Measurements from ENCODE around the gene ALDH1A2. TPM values are rescaled to one million over a fixed set of nuclear protein-coding genes. Genes with fewer than 3 reads are reported as not detected.
A peak's percentile ranks its signal among the peaks of the same experiment; 100 is the strongest.
"Not testable (repeated sequence)": the region's sequence is repeated elsewhere in the genome, so short reads cannot be mapped to it uniquely, and the experiment has no call there.

The ALDH1A2 gene
- total RNA-seq, 1 donor from 2014 or later: 34.5 TPM

DNA sequence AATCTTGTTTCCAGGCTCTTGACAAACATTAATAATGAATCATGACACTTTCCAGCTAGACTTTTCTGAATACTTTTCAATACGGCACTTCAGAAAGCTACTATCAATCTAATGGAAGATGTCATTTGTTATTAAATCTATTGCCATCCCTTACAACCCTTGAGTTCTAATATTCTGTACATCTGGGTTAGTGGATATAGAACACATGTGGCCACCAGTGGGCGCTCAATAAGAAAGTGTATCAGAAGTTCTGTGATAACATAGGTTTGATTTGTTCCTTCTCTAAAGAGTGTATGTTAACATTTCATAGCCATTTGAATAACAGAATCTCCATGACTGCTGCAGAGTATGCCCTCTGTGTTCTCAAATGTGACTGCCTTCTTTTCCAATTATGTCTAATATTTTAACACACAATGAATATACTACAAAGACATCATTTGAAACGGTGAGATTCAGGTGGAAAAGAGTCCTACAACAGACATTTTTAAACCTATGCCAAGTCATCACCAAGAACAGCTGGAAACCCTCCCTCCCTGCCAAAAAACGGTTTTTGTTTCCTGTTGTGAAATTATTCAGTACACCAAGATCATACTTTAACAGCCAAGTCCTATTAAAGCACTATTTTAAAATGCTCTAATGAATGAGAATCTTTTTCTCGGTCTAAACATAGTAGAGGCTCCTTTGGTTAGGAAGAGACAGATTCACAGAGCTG lies 22.2 kb downstream of the ALDH1A2 start:
- peak; percentile 44 to 67 for DNase-seq (ENCODE audit: low read depth in 2 of 2)

DNA sequence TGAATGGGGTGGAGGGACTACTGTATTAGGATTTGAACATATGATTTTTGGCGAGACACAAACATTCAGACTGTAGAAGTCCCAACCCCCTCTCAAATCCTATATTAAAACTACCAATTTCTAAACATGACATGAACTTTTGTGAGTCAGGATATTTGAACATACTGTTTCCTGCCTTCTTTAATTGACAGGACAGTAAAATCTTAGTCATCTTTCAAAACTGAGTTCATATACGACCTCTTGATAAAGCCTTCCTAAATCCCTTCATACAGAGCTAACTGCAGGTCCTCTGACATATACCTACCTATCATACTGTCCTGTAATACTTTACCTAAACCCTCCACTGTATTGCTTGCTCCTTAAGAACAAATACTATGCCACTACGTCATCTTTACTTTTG lies 23.5 kb downstream of the ALDH1A2 start:
- no peak for DNase-seq (ENCODE audit: low read depth in 2 of 2)

DNA sequence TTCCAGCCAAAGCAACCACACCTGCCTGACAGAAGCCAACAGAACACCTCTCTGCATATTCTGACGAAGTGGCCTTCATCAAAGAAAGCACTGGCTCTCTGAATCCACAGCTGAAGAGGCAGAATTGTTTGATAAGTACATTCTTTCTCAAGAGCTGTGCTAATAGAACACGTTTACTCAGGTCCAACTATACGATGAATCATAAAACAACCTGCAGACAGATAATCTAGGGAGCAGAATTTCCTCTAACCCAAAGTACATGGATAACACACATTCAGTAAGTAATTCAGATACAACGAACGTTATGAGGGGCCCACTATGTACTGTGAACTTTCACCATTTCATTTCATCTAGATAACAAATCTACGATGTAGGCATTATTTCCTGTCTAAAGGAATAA lies 25.4 kb downstream of the ALDH1A2 start:
- DNase-seq (ENCODE audit: low read depth in 2 of 2): no peak

DNA sequence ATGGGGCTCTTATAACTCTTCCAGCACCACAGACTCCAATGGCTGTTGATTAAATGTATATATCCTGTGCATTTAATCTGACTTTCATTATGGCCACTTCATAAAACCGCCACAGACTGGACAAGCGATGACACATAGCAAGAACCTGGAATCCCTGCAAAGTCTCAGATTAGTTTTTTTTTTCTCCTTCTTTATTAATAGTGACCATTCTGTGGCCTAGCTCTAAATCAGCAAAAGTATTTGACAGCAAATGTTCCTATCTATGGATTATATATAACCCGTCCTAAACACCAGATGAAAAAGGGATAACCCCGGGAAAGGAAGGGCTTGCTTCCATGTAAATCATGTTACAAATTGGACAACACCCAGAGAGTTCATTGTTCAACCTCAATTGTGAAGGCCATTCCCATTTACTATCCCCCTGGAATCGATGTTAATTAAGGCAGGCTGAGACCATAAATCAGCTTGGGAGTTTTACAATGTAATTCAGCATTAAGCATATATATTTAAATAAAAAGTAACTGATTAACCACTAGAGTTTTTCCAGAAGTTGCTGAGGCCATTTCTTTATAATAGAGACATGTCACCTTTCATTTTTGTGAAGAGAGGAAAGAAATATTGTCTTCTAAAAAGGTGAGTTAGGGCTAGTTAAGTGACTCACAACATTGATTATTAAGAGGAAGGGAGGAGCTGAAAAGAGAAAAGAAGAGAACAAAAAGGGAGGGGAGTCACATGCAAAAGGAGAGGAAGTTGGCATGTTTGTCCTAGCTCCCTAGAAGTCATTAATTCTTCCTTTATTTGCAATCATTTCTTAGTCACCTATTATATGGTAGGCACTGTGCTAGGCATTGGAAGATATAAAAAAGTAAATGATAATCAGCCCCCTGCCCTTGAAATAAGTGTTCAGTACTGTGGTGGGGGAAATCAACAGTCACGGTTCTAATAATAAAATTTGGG lies 26.2 kb downstream of the ALDH1A2 start:
- peak in 1 of 2 donors; percentile 28 for DNase-seq (ENCODE audit: low read depth in 2 of 2)

DNA sequence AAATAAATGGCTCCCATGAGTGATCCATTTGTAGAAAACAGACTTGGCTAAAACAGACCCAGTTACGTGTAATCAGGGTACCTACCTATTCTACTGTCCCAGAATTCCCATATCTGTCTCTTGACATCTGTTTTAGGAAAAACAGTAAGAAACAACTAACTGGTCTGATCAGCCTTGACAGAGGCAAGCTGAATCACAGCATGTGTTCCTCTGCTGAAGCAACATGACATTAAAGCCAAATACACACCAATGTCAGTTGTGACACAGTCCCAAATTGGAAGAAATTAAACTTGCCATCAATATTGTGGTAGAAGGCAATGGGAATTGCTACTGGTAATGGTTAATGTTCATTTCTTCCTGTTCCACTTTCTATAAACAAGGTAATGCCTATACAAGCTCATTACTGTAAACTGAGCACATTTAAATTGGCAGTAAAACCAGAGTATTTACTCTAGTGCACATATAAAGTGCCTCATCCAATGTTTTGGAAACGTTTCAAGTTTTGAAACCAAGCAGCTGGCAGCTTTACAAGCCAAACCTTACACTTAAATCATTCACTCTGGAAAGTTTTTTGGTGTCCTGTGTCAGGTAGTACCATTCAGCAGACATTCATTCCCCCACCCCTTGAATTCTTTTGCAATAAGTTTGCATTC lies 27.0 kb downstream of the ALDH1A2 start:
- peak in 1 of 2 donors; percentile 71 for DNase-seq (ENCODE audit: low read depth in 2 of 2)

DNA sequence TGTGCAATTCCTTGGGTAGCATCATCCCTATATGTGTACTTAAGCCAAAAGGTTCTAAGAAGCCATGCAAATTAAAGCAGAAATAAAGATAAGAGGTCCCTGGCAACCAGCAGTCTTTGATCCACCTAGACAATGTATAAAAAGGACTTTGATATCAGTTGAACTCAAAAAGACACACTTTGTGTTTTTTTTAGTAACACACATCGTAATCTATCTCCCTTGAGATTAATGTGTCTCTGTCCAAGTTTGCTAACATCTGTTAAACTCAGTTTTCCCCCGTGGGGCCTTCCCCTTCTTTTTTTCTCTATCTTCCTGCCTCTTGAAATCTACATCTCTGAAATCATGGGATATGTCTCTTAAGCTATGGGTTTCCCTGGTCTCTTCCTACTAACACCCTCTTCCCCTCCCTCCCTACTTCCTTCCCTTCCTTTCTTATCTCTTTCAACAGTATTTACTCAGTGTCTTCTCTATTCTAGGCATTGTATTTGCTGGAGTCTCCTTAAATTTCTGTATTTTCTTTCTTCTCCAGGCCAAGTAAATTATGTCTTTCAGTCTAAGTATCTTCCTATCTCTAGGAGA lies 27.7 kb downstream of the ALDH1A2 start:
- no peak for DNase-seq (ENCODE audit: low read depth in 2 of 2)

DNA sequence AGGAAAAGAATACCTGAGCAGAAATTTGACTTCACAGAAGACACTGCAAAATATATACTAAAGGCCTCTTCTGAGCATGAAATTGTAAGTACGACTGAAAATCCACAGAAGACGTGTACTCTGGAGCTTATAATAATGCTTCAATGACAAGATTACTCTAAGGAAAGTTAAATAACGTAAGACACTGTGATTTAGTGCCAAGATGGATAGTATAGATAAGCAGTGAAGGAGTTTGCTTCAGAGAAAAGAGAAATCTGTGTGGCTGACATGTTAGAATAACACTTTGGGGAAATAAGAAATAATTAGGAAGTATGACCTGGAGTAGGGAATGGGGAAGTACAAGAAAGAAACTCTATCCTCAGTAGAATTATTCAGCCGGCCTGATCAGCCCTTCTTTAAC lies 28.9 kb downstream of the ALDH1A2 start:
- DNase-seq (ENCODE audit: low read depth in 2 of 2): no peak

DNA sequence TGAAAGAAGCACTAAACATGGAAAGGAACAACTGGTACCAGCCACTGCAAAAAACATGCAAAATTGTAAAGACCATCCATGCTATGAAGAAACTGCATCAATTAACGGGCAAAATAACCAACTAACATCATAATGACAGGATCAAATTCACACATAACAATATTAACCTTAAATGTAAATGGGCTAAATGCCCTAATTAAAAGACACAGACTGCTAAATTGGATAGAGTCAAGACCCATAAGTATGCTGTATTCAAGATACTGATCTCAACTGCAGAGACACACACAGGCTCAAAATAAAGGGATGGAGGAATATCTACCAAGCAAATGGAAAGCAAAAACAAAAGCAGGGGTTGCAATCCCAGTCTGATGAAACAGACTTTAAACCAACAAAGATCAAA lies 37.1 kb downstream of the ALDH1A2 start:
- DNase-seq (ENCODE audit: low read depth in 2 of 2): not testable (repeated sequence)

DNA sequence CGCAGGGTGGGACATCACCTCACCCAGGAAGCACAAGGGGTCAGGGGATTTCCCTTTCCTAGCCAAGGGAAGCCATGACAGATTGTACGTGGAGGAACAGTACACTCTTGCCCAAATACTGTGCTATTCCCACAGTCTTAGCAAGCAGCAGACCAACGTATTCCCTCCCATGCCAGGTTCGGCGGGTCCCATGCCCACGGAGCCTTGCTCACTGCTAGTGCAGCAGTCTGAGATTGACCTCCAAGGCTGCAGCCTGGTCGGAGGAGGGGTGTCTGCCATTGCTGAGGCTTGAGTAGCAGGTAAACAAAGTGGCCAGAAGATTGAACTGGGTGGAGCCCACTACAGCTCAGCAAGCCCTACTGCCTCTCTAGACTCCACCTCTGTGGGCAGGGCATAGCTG lies 39.0 kb downstream of the ALDH1A2 start:
- DNase-seq (ENCODE audit: low read depth in 2 of 2): no peak

DNA sequence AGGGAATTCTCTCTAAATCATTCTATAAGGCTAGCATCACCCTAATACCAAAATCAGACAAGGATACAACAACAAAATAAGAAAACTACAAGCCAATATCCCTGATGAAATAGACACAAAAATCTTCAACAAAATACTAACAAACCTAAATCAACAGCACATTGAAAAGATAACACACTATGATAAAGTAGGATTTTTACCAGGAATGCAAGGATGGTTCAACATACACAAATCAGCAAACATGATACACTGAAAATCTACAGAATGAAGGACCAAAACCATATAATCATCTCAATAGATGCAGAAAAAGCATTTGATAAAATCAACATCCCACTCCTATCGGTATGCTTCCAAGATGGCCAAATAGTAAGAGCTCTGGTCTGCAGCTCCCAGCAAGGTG lies 39.5 kb downstream of the ALDH1A2 start:
- no peak for DNase-seq (ENCODE audit: low read depth in 2 of 2)

DNA sequence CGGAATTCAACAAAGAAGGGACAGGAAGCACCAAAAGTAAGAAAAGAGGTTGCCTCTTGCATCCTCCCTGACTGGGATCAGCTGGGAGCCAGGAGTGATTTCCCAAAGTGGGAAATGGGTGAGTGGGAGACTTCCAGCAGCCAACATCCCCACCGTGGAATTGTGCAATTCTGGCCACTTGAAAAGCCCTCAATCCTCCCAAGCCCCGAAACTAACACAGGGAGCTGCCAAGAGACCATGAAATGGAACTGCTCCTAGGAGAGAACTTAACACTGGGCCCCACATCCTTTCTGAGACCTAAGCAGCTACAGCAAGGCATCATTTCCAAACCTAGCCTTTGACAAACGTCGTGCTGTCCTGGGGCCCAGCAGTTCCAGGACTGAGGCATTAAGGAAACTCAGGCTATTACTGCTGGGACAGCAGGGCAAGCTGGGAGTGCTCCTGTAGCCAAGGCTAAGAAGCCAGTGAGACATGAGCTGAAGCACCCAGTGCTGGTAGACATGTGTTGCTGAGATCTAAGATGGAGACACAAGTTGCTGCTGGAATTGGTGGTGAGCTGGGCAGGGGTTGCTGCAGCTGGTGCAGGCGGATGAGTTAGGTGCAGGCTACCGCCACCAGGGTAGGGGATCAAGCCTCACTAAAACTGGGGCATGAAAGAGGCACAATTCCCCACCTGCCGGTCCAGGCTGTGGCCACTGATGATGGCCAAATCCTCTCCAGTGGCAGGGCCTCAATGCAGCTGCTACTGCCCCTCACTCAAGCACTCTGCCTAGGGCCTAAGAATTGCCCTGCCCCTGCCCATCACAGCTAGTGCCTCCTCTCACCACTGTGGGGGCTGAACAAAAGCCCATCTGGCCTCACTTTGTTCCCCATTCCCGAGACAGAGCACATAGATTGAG lies 43.9 kb downstream of the ALDH1A2 start:
- no peak for DNase-seq (ENCODE audit: low read depth in 2 of 2)

DNA sequence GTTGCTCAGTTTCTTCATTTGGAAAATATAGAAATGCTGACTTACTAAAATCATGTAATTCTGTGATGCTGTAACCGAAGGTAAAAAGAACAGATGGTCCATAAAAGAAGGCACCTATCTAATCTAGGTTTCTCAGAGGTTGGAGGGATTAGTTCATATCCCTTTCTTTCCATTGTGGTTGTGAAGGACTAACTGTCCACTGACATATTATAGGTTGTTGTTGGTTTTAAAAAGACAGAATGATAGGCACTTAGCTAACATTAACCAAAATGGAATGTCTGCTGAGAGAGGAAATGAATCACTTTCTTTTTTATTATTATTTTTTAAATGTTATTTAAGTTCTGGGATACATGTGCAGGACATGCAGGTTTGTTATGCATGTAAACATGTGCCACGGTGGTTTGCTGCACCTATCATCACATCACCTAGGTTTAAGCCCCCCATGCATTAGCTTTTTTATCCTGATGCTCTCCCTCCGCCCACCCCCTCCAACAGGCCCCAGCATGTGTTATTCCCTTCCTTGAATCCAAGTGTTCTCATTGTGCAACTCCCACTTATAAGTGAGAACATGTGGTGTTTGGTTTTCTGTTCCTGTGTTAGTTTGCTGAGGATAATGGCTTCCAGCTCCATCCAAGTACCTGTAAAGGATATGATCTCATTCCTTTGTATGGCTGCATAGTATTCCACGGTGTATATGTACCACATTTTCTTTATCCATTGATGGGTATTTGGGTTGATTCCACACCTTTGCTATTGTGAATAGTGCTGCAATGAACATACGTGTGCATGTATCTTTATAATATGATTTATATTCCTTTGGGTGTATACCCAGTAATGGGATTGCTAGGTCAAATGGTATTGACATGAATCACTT lies 45.8 kb downstream of the ALDH1A2 start:
- peak in 1 of 2 donors; percentile 63 for DNase-seq (ENCODE audit: low read depth in 2 of 2)

DNA sequence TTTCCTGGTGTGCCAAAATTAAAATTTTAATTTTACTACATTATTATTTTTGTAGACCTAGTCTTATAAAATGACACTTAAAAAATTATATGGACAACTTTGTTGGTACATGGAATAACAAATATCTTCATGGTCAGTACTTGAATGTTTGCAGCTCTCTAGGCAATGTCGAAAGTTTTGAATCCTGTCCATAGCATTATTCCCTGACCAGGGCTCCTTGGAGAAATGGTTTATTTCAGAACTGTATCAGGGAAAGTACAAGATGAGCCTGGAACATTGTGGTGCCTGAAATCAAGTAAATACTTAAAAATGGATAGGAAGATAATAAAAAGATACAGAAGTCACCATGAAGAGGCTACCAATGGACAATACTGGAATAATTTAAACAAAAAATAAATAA lies 47.6 kb downstream of the ALDH1A2 start:
- DNase-seq (ENCODE audit: low read depth in 2 of 2): no peak

DNA sequence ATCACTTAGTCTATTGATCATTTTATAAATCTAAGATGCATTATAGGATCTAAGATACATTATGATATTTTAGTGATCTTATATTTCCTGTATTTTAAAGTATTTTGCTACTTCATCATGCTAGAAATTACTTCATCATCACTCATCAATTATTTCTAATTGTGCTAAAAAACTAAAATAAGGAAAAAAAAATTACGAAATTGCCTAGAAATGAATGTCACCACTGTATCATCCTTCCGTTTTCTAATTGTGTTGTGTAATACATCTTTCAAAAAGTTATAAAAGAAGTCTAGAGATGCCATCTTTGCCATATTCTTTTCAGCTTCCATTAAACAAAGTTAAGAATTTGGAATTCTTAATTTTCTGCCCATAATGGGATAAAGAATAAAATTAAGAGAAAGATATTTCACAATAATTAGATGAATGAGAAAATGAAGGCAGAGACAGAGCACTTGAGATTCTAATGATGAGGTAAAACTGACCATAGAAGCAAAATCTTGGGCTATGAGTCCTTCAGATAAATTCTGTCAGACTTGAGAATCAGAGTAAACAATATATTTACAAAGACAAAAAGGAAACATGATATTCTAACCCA lies 48.8 kb downstream of the ALDH1A2 start:
- DNase-seq (ENCODE audit: low read depth in 2 of 2): no peak

DNA sequence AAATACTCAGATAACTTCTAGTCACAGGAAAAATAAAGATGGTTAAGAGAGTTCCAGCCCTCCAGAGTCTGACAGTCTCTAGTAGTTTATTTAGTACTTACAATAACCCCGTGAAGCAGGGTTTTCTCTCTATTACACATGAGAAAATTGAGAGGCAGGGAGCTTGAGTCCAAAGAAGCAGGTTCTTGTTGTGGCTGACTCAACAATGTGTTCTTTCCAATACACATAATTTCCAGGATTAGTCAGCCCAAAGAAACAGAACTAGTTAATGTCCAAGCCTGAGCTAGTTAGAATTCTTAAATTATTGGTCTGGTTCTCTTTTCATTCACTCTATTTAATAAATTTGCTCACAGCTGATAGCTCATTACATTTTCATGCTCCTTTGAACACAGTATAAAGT lies 49.9 kb downstream of the ALDH1A2 start:
- no peak for DNase-seq (ENCODE audit: low read depth in 2 of 2)

DNA sequence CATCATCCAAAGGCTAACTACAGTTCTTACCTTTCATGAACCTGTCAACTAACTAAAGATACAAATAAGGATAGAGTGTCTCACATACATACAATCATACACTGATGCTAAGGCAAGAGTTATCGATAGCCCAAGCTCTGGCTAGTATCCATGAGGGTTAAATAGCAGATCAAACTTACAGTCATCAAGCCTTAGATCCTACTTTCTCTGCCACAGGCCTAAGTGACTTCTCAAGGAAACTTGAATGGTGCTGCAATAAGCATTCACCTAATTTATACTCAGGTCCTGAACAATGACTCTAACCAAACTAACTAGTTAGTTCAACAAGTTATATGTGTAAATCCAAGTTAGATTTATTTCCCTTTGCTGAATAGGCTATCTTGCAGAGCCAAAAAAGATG lies 51.0 kb downstream of the ALDH1A2 start:
- no peak for DNase-seq (ENCODE audit: low read depth in 2 of 2)

DNA sequence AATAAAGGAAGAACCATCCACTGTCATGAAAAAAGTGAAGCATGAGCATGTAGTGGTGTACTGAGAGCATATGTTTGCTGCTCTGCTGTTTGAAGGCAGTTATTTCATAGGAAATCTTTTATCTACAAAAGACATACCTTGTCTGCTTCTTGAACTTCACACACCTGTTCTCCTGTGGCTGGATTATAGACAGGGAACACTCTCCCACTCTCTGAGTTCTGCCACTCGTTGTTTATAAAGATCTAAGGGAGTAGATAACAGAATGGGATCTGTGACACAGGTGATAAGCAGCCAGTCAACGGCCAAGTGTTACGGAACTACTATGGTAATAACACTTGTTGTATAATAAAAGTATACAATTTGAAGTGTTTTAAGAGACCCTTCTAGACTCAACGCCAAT lies 51.5 kb downstream of the ALDH1A2 start:
- DNase-seq (ENCODE audit: low read depth in 2 of 2): no peak

DNA sequence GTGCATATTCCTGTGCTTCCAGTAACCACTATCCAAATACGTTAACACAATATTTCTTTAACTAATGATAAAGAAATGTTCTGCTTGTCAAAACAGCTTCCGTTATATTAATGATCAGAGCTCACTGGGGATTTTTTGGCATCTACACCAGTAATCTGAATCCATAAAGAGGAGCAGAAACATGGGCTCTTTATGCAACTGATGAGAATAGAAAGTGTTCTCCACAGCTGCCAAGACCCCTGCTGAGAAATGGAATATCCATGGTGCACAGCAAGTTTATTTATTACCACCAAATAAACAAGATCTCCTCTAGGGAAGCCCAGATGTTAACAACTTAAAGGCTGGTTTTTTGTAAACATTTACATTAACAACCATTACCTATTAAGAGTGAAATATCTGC lies 54.5 kb downstream of the ALDH1A2 start:
- DNase-seq (ENCODE audit: low read depth in 2 of 2): no peak

DNA sequence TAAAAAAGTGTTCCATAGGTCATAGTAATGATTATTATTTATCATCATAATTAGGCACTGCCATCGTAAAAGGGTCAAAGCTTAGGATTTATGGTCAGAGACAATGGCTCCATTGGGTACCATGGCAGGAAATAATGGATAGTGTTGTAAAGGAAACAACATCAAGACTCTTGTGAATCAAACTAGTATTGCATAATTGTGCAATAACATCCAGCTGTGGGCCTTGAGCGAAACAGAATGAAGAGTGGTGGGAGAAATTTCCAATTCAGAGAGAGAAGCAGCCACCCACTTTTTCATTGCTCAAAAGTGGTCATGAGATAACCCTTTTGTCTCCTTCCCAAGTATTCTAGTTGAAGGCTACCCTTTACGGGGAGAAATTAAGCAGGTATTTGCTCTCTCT lies 61.7 kb downstream of the ALDH1A2 start:
- DNase-seq (ENCODE audit: low read depth in 2 of 2): no peak
